HepG2 (cell line): ENCODE data around the gene CD244. TPM values are rescaled to one million over a fixed set of nuclear protein-coding genes. Genes with fewer than 3 reads are reported as not detected.

Experiments
- ATAC-seq: fragments of 200-7000 bp; cut with Tn5 transposase; 3 replicates; pipeline ENCODE4 v1.9.1; 2020; ENCODE audit warnings: mild to moderate bottlenecking, moderate library complexity
- BruUV-seq: library from RNA; stranded (reverse); fragments of 400-500 nt; replicated peaks from 2 replicates; lab custom pipeline; 2021; lab: Mats Ljungman, UMichigan
- CTCF ChIA-PET: fragments of 300-600 bp; formaldehyde crosslinking; extraction: SDS; loops from one replicate; lab custom pipeline; 2021; ENCODE audit warnings: low total read pairs, inconsistent platforms, low intra/inter-chr PET ratio; lab: Yijun Ruan, JAX
- POLR2A ChIA-PET: fragments of 350-600 bp; sonication (Branson Sonifier 250); formaldehyde crosslinking; loops from one replicate; lab custom pipeline; 2020; ENCODE audit warnings: antibody characterized with exemption, inconsistent platforms; lab: Yijun Ruan, JAX
- DNase-seq: peaks from one replicate; pipeline ENCODE4 v3.0.0-alpha.2; 2015; ENCODE audit warnings: low spot score
- FAIRE-seq: peaks from 3 replicates; lab custom pipeline; 2011; peaks lifted over from hg19 to GRCh38; lab: Jason Lieb, UNC
- H2AFZ ChIP-seq: one replicate; pipeline ENCODE4 v1.6.1; 2011; ENCODE audit warnings: low read length, inconsistent platforms
- H3K27ac ChIP-seq: fragments of 300-600 bp; 3 replicates; pipeline ENCODE4 v1.8.0; 2011; ENCODE audit warnings: mixed run types, mild to moderate bottlenecking, mixed read lengths, low read length, inconsistent platforms; ENCODE audit not compliant: insufficient read depth; ENCODE audit errors: extremely low read length
- H3K27me3 ChIP-seq, 2 experiments: fragments of 200-600 bp in 1 of 2; 2 replicates in 1 of 2; 3 replicates in 1 of 2; pipeline versions ENCODE4 v1.6.0 to v1.8.0; 2011; ENCODE audit warnings: low read length in 2 of 2, mild to moderate bottlenecking in 2 of 2, moderate library complexity in 2 of 2, inconsistent platforms in 1 of 2; ENCODE audit not compliant: insufficient read depth in 2 of 2, control insufficient read depth in 1 of 2
- H3K36me3 ChIP-seq, 2 experiments: fragments of 200-600 bp in 1 of 2; replicated peaks in 1 of 2; 2 replicates in 1 of 2; 3 replicates in 1 of 2; pipeline versions ENCODE4 v1.5.1 to v1.8.0; 2011; ENCODE audit warnings: low read length in 2 of 2, inconsistent platforms in 1 of 2; ENCODE audit not compliant: insufficient read depth in 2 of 2, control insufficient read depth in 1 of 2
- H3K4me1 ChIP-seq: 2 replicates; pipeline ENCODE4 v1.5.1; 2012; ENCODE audit warnings: low read length, inconsistent platforms; ENCODE audit not compliant: insufficient read depth
- H3K4me2 ChIP-seq: 2 replicates; pipeline ENCODE4 v1.6.0; 2011; ENCODE audit warnings: low read depth, low read length, inconsistent platforms
- H3K4me3 ChIP-seq, 3 experiments: fragments of 200-600 bp in 1 of 3; sonication (generic), shearing (Covaris generic) in 1 of 3; replicated peaks in 1 of 3; 2 replicates each; pipeline ENCODE4 v1.5.1; 2011 to 2016; ENCODE audit warnings: low read length in 3 of 3, inconsistent platforms in 2 of 3, low read depth in 2 of 3, mild to moderate bottlenecking in 2 of 3, control low read depth in 1 of 3, mixed read lengths in 1 of 3; ENCODE audit not compliant: insufficient read depth in 1 of 3
- H3K79me2 ChIP-seq: one replicate; pipeline ENCODE4 v1.6.1; 2011; ENCODE audit warnings: low read length, inconsistent platforms; ENCODE audit not compliant: insufficient read depth
- H3K9ac ChIP-seq: 2 replicates; pipeline ENCODE4 v1.6.0; 2011; ENCODE audit warnings: mild to moderate bottlenecking, low read depth, low read length, inconsistent platforms; ENCODE audit not compliant: insufficient read depth
- H3K9me3 ChIP-seq: 2 replicates; pipeline ENCODE4 v1.5.1; 2012; ENCODE audit warnings: mild to moderate bottlenecking, low read length
- H4K20me1 ChIP-seq: 2 replicates; pipeline ENCODE4 v1.6.0; 2011; ENCODE audit warnings: inconsistent platforms, mild to moderate bottlenecking, low read length, moderate library complexity; ENCODE audit not compliant: insufficient read depth
- ELF1 ChIP-seq: sonication (generic); formaldehyde crosslinking; IDR thresholded peaks from 2 replicates; pipeline ENCODE4 v1.4.0; 2020; ENCODE audit warnings: missing genetic modification reagents
- NR0B2 ChIP-seq: sonication (generic); formaldehyde crosslinking; IDR thresholded peaks from 2 replicates; pipeline ENCODE4 v1.4.0; 2020; ENCODE audit warnings: mild to moderate bottlenecking, missing genetic modification reagents
- PHF8 ChIP-seq: sonication (generic); formaldehyde crosslinking; IDR thresholded peaks from 2 replicates; pipeline ENCODE4 v1.5.0; 2020; ENCODE audit warnings: missing genetic modification reagents
- REPIN1 ChIP-seq: sonication (generic); formaldehyde crosslinking; IDR thresholded peaks from 2 replicates; pipeline ENCODE4 v1.8.0; 2022; ENCODE audit warnings: missing genetic modification reagents, low read depth, mild to moderate bottlenecking, borderline replicate concordance
- SATB2 ChIP-seq: sonication (generic); formaldehyde crosslinking; IDR thresholded peaks from 2 replicates; pipeline ENCODE4 v1.5.0; 2020; ENCODE audit warnings: missing genetic modification reagents
- WGBS: methylation state at CpG from one replicate; pipeline ENCODE4 v1.1.6; 2017; ENCODE audit warnings: low lambda C conversion rate; 5-methylcytosine and 5-hydroxymethylcytosine counted together
- in situ Hi-C: cut with HindIII; loops from 2 replicates; pipeline ENCODE4 v1.10.0; 2017; ENCODE audit warnings: low pct_unique_long_range_greater_than_20kb; ENCODE audit not compliant: extremely low pct_ligation_motif_present
- intact Hi-C: fragments of 100-400 bp; cut with micrococcal nuclease; formaldehyde crosslinking; loops from one replicate; pipeline ENCODE4 v1.10.0; 2022; ENCODE audit not compliant: unreplicated experiment
- polyA plus RNA-seq, 8 experiments: library from polyadenylated mRNA; depleted of rRNA in 3 of 8; stranded (reverse) in 7 of 8; unstranded in 1 of 8; fragments of >200 nt; fragmentation: Illumina TruSeq in 4 of 8; extraction: Trizol in 4 of 8; gene quantifications; 2 replicates each; pipeline versions ENCODE4 v1.2.1 to v1.2.3, GENCODE V29; 2011 to 2016; ENCODE audit warnings: low read depth in 4 of 8, missing spikeins in 1 of 8, mixed read lengths in 1 of 8; ENCODE audit not compliant: insufficient read depth in 1 of 8
- total RNA-seq, 5 experiments: library from RNA; depleted of rRNA; stranded (reverse); fragments of >200 nt; fragmentation: Illumina TruSeq; extraction: Trizol; gene quantifications; 2 replicates each; pipeline ENCODE4 v1.2.3, GENCODE V29; 2016; ENCODE audit warnings: low read depth in 1 of 5

Gene CD244
- total and polyA plus RNA-seq, 2 of the 13 experiments (the other 11 are each of a cell fraction or from before 2014, with no cell fraction given), result 0.09 TPM; not detected in 1

DNA sequence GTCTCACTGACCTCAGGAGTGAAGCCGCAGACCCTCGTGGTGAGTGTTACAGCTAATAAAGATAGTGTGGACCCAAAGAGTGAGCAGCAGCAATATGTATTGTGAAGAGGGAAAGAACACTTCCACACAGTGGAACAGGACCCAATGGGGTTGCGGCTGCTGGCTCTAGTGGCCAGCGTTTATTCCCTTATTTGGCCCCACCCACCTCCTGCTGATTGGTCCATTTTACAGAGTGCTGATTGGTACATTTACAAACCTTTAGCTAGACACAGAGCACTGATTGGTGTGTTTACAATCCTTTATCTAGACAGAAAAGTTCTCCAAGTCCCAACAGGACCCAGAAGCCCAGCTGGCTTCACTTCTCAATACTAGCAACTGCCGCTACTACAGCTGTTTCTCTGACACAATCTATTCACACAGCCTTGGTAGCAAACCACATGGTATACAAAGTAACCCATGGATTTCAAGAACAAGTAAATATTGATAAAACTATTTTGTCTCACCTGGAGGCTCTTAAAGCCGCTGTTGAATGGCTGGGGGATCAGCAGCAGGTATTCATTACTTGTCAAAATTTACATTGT, 47.6 kb upstream of the CD244 start (continued):
- TF ChIP-seq NR0B2 (CRISPR knock-in tag) (no peak), REPIN1 (CRISPR knock-in tag) (no peak)

- no peak overlapping the region for H3K9ac ChIP-seq
- H2AFZ ChIP-seq, result no peak overlapping the region
- H4K20me1 ChIP-seq, result no peaks in the 10 kb centered on the region
- POLR2A ChIA-PET, result no interaction called here
- in situ Hi-C loops, result no loop called here
- CTCF ChIA-PET, result no interaction called here
- no peak overlapping the region for H3K27ac ChIP-seq
- H3K36me3 ChIP-seq, result no peaks in the 10 kb centered on the region
- ATAC-seq (no peak), FAIRE-seq (no peak), DNase-seq (no peak)
- no peaks in the 10 kb centered on the region for H3K9me3 ChIP-seq
- no peak overlapping the region for H3K4me2 ChIP-seq
- no peak overlapping the region for H3K4me3 ChIP-seq
- TF ChIP-seq PHF8 (CRISPR knock-in tag) (no peak), SATB2 (CRISPR knock-in tag) (no peak)
- 36% methylated on average over 7 of the region's 7 CpGs for WGBS
- no peaks in the 10 kb centered on the region; a peak in 1 of 5 replicates for H3K27me3 ChIP-seq
- BruUV-seq, result no TSS peak
- no peaks in the 10 kb centered on the region for H3K79me2 ChIP-seq
- intact Hi-C loops, result no loop called here
- no peaks in the 10 kb centered on the region for H3K4me1 ChIP-seq
These were observed 45.3 kb upstream of the CD244 start for GRCh38 chr1:160907976-160908375.

GRCh38 chr1:160905617-160905989, 42.9 kb upstream of the CD244 start:
- 50% methylated on average over 4 of the region's 4 CpGs for WGBS
- in situ Hi-C loops, result no loop called here
- POLR2A ChIA-PET, result no interaction called here

More at GRCh38 chr1:160905617-160905989, 42.9 kb upstream of the CD244 start:
- no peak for ATAC-seq
- no peak for DNase-seq
- Histone ChIP-seq H3K9me3 (no peaks in the 10 kb centered on the region), H3K36me3 (no peaks in the 10 kb centered on the region), H2AFZ (no peak overlapping the region), H3K79me2 (no peaks in the 10 kb centered on the region), H3K4me2 (no peak overlapping the region), H3K27ac (no peak overlapping the region), H3K4me1 (no peaks in the 10 kb centered on the region), H3K27me3 (no peaks in the 10 kb centered on the region), H3K4me3 (no peak overlapping the region), H3K9ac (no peak overlapping the region), H4K20me1 (no peaks in the 10 kb centered on the region)
- no peak for FAIRE-seq
- CTCF ChIA-PET, result no interaction called here
- BruUV-seq, result no TSS peak
- intact Hi-C loops, result no loop called here
- no peak for TF ChIP-seq ELF1 (CRISPR knock-in tag)
